GM12878 (cell line): ENCODE results near the gene CA6. TPM values are rescaled to one million over a fixed set of nuclear protein-coding genes. Genes with fewer than 3 reads are reported as not detected.

ENCODE experiments used
- ATAC-seq: fragments of 200-7000 bp; cut with Tn5 transposase; 3 replicates; pipeline ENCODE4 v1.9.1; 2020; ENCODE audit warnings: mild to moderate bottlenecking, moderate library complexity
- BruUV-seq: library from RNA; stranded (reverse); fragments of 400-500 nt; replicated peaks from 2 replicates; lab custom pipeline; 2021; lab: Mats Ljungman, UMichigan
- CTCF ChIA-PET: fragments of 300-600 bp; sonication (Branson Sonifier 250); formaldehyde crosslinking; extraction: SDS; loops from one replicate; lab custom pipeline; 2021; ENCODE audit warnings: inconsistent platforms; lab: Yijun Ruan, JAX
- POLR2A ChIA-PET: fragments of 350-600 bp; formaldehyde crosslinking; extraction: SDS; loops from one replicate; lab custom pipeline; 2021; ENCODE audit warnings: inconsistent platforms; lab: Charles Lee
- RAD21 ChIA-PET: fragments of 300-600 bp; sonication (Branson Sonifier 250); formaldehyde crosslinking; loops from one replicate; lab custom pipeline; 2023; ENCODE audit warnings: antibody characterized with exemption; ENCODE audit not compliant: unreplicated experiment; lab: Charles Lee
- SMC1A ChIA-PET: fragments of 300-600 bp; sonication (Branson Sonifier 250); formaldehyde crosslinking; loops from one replicate; lab custom pipeline; 2023; ENCODE audit not compliant: unreplicated experiment, uncharacterized antibody; lab: Charles Lee
- DNase-seq: peaks from one replicate; pipeline ENCODE4 v3.0.0-alpha.2; 2011; ENCODE audit warnings: low read depth, low spot score
- FAIRE-seq: peaks from 3 replicates; lab custom pipeline; 2011; peaks lifted over from hg19 to GRCh38; lab: Jason Lieb, UNC
- H2AFZ ChIP-seq: 2 replicates; pipeline ENCODE4 v1.6.0; 2011; ENCODE audit warnings: low read depth, low read length, control low read depth; ENCODE audit not compliant: control insufficient read depth
- H3K27ac ChIP-seq: 2 replicates; pipeline ENCODE4 v1.5.1; 2011; ENCODE audit warnings: control low read depth; ENCODE audit not compliant: control insufficient read depth, insufficient read depth
- H3K27me3 ChIP-seq, 2 experiments: replicated peaks in 1 of 2; 2 replicates each; pipeline versions ENCODE4 v1.6.0 to v1.6.1; 2011; ENCODE audit warnings: low read length in 1 of 2; ENCODE audit not compliant: control insufficient read depth in 2 of 2, insufficient read depth in 2 of 2
- H3K36me3 ChIP-seq, 2 experiments: 2 replicates each; pipeline ENCODE4 v1.5.1; 2011; ENCODE audit warnings: low read length in 1 of 2; ENCODE audit not compliant: control insufficient read depth in 2 of 2, insufficient read depth in 2 of 2
- H3K4me1 ChIP-seq: 2 replicates; pipeline ENCODE4 v1.6.1; 2011; ENCODE audit warnings: mild to moderate bottlenecking, low read length, moderate library complexity, mixed read lengths; ENCODE audit not compliant: control insufficient read depth, insufficient read depth
- H3K4me2 ChIP-seq: 2 replicates; pipeline ENCODE4 v1.6.0; 2011; ENCODE audit warnings: control low read depth; ENCODE audit not compliant: control insufficient read depth, insufficient read depth
- H3K4me3 ChIP-seq: fragments of 200-600 bp; sonication (generic); 2 replicates; pipeline ENCODE4 v1.5.1; 2016
- H3K79me2 ChIP-seq: 2 replicates; pipeline ENCODE4 v1.6.0; 2011; ENCODE audit warnings: low read length; ENCODE audit not compliant: control insufficient read depth, insufficient read depth
- H3K9ac ChIP-seq: 2 replicates; pipeline ENCODE4 v1.8.0; 2011; ENCODE audit warnings: low read length, control low read depth, mixed read lengths; ENCODE audit not compliant: control insufficient read depth, insufficient read depth
- H3K9me3 ChIP-seq: replicated peaks from 3 replicates; pipeline ENCODE4 v1.5.1; 2011; ENCODE audit warnings: mild to moderate bottlenecking, low read length; ENCODE audit not compliant: control insufficient read depth, insufficient read depth
- H4K20me1 ChIP-seq: 2 replicates; pipeline ENCODE4 v1.6.0; 2011; ENCODE audit not compliant: control insufficient read depth, insufficient read depth
- BMI1 ChIP-seq: fragments of 450-650 bp; IDR thresholded peaks from 2 replicates; pipeline ENCODE4 v1.6.1; 2016; ENCODE audit warnings: mild to moderate bottlenecking, moderate library complexity, borderline replicate concordance
- CHD2 ChIP-seq: IDR thresholded peaks from 2 replicates; pipeline ENCODE4 v1.6.1; 2011; ENCODE audit warnings: low read depth, low read length, improper control_type of control experiment, borderline replicate concordance
- CREB1 ChIP-seq: IDR thresholded peaks from 2 replicates; pipeline ENCODE4 v1.6.1; 2012; ENCODE audit warnings: low read depth, mild to moderate bottlenecking, inconsistent platforms
- FOS ChIP-seq: IDR thresholded peaks from 3 replicates; pipeline ENCODE4 v1.6.1; 2011; ENCODE audit warnings: borderline replicate concordance; ENCODE audit not compliant: insufficient read length; ENCODE audit errors: extremely low read depth
- FOXK2 ChIP-seq: fragments of 450-650 bp; IDR thresholded peaks from 2 replicates; pipeline ENCODE4 v1.6.1; 2017; ENCODE audit warnings: mild to moderate bottlenecking, moderate library complexity
- MTA2 ChIP-seq: fragments of 450-650 bp; IDR thresholded peaks from 2 replicates; pipeline ENCODE4 v1.6.1; 2016; ENCODE audit warnings: low read depth, mild to moderate bottlenecking, moderate library complexity
- MYC ChIP-seq: IDR thresholded peaks from 2 replicates; pipeline ENCODE4 v1.6.1; 2011; ENCODE audit warnings: mild to moderate bottlenecking, low read length, moderate library complexity, inconsistent platforms; ENCODE audit not compliant: insufficient read depth, insufficient replicate concordance, insufficient read length, severe bottlenecking
- PML ChIP-seq: IDR thresholded peaks from 2 replicates; pipeline ENCODE4 v1.6.1; 2012; ENCODE audit warnings: low read length, inconsistent platforms
- RAD21 ChIP-seq: IDR thresholded peaks from 2 replicates; pipeline ENCODE4 v1.6.1; 2011; ENCODE audit warnings: mild to moderate bottlenecking, low read depth, low read length, moderate library complexity; ENCODE audit not compliant: insufficient read depth
- RELA ChIP-seq: fragments of 450-650 bp; IDR thresholded peaks from 2 replicates; pipeline ENCODE4 v1.8.0; 2014; ENCODE audit warnings: borderline replicate concordance; ENCODE audit not compliant: partially characterized antibody
- SMC3 ChIP-seq: IDR thresholded peaks from 2 replicates; pipeline ENCODE4 v1.6.1; 2011; ENCODE audit warnings: low read length, improper control_type of control experiment, borderline replicate concordance
- SRF ChIP-seq, 2 experiments: IDR thresholded peaks; 2 replicates each; pipeline ENCODE4 v1.6.1; 2011; ENCODE audit warnings: low read depth in 2 of 2, low read length in 2 of 2, mild to moderate bottlenecking in 1 of 2, moderate library complexity in 1 of 2
- STAT1 ChIP-seq: fragments of 450-650 bp; conservative IDR thresholded peaks from 2 replicates; pipeline ENCODE4 v1.6.1; 2014; ENCODE audit warnings: antibody characterized with exemption, mild to moderate bottlenecking
- STAT3 ChIP-seq: IDR thresholded peaks from 2 replicates; pipeline ENCODE4 v1.6.1; 2011; ENCODE audit warnings: low read depth, low read length, improper control_type of control experiment
- TBL1XR1 ChIP-seq: IDR thresholded peaks from 2 replicates; pipeline ENCODE4 v1.6.1; 2012; ENCODE audit warnings: low read depth, low read length, improper control_type of control experiment
- YBX1 ChIP-seq: fragments of 450-650 bp; IDR thresholded peaks from 2 replicates; pipeline ENCODE4 v1.6.1; 2016; ENCODE audit warnings: antibody characterized with exemption
- ZNF217 ChIP-seq: fragments of 450-650 bp; IDR thresholded peaks from 2 replicates; pipeline ENCODE4 v1.6.1; 2017; ENCODE audit warnings: antibody characterized with exemption, mild to moderate bottlenecking
- WGBS: methylation state at CpG from one replicate; pipeline ENCODE4 v1.1.6; 2016; ENCODE audit warnings: low lambda C conversion rate; ENCODE audit not compliant: insufficient replicate concordance, insufficient coverage; ENCODE audit errors: missing lambda C conversion rate; 5-methylcytosine and 5-hydroxymethylcytosine counted together
- in situ Hi-C: fragments of 300-500 bp; cut with MboI; formaldehyde crosslinking; loops from 9 replicates; pipeline ENCODE4 v1.14.3; 2018; ENCODE audit warnings: mixed read lengths
- intact Hi-C: fragments of 100-400 bp; cut with micrococcal nuclease; formaldehyde crosslinking; loops from one replicate; pipeline ENCODE4 v1.14.2; 2022; ENCODE audit not compliant: unreplicated experiment
- polyA plus RNA-seq, 11 experiments: library from polyadenylated mRNA; depleted of rRNA in 4 of 11; unstranded in 6 of 11; stranded (reverse) in 5 of 11; fragments of >200 nt; fragmentation: Nextera tagmentation in 4 of 11; fragmentation: Illumina TruSeq in 1 of 11; extraction: Ambion mirVana in 4 of 11; extraction: Trizol in 1 of 11; gene quantifications; 1 replicate in 1 of 11; 2 replicates in 10 of 11; pipeline versions ENCODE4 v1.2.1 to v1.2.3, GENCODE V29; 2011 to 2016; ENCODE audit warnings: inconsistent platforms in 2 of 11, missing spikeins in 2 of 11, low read depth in 1 of 11
- total RNA-seq, 4 experiments: library from RNA; depleted of rRNA in 3 of 4; stranded (reverse); fragments of >200 nt in 3 of 4; fragmentation: Illumina TruSeq in 1 of 4; extraction: Trizol in 1 of 4; gene quantifications; 2 replicates each; pipeline versions ENCODE4 v1.2.1 to v1.2.3, GENCODE V29; 2013 to 2021
- TF ChIP-seq, protein P1 (sequence below): fragments of 150-350 bp; IDR thresholded peaks from 2 replicates; pipeline ENCODE4 v1.6.1; 2014; ENCODE audit warnings: mild to moderate bottlenecking, low read depth, low read length
- TF ChIP-seq, protein P2 (sequence below): IDR thresholded peaks from 2 replicates; pipeline ENCODE4 v1.6.1; 2012; ENCODE audit warnings: low read length, inconsistent platforms
- TF ChIP-seq, protein P3 (sequence below): IDR thresholded peaks from 2 replicates; pipeline ENCODE4 v1.6.1; 2012; ENCODE audit warnings: low read depth, low read length, improper control_type of control experiment

The CA6 gene
- total and polyA plus RNA-seq, 10 of the 15 experiments (the other 5 are each of a cell fraction or from before 2014, with no cell fraction given), result not detected

DNA sequence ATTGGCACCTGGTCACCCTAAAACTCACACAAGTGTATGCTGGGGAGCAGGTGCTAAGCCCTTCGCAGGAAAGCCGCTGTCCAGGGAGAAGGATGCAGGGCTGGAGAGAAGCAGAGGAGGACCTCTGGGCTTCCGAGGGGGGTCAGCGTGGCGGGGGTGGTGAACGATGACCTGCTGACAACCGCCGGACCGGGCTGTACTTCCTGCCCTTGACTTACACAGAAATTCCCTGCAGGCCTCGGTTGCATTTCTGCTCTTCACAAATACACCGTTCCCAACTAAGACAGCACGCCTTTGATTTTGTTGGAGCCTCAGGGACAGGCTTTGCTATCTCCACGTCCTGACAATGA lies 42.9 kb downstream of the CA6 start:
- BruUV-seq, result no TSS peak
- no peaks in the 10 kb centered on the region for H3K27me3 ChIP-seq
- no peaks in the 10 kb centered on the region for H4K20me1 ChIP-seq
- TF ChIP-seq YBX1 (no peak), SRF (IDR thresholded peaks at IDR 0.05; ENCODE audit: low read depth in 2 of 2, low read length in 2 of 2) (no peak), MTA2 (no peak), RAD21 (no peak), ZNF217 (no peak), FOS (no peak), CREB1 (no peak), CHD2 (no peak), MYC (no peak), SMC3 (no peak), STAT1 (no peak), FOXK2 (no peak), RELA (no peak), STAT3 (no peak), BMI1 (no peak), PML (no peak), TBL1XR1 (no peak)
- TF ChIP-seq, protein P1, sequence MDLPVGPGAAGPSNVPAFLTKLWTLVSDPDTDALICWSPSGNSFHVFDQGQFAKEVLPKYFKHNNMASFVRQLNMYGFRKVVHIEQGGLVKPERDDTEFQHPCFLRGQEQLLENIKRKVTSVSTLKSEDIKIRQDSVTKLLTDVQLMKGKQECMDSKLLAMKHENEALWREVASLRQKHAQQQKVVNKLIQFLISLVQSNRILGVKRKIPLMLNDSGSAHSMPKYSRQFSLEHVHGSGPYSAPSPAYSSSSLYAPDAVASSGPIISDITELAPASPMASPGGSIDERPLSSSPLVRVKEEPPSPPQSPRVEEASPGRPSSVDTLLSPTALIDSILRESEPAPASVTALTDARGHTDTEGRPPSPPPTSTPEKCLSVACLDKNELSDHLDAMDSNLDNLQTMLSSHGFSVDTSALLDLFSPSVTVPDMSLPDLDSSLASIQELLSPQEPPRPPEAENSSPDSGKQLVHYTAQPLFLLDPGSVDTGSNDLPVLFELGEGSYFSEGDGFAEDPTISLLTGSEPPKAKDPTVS, result no peak
- TF ChIP-seq, protein P2, sequence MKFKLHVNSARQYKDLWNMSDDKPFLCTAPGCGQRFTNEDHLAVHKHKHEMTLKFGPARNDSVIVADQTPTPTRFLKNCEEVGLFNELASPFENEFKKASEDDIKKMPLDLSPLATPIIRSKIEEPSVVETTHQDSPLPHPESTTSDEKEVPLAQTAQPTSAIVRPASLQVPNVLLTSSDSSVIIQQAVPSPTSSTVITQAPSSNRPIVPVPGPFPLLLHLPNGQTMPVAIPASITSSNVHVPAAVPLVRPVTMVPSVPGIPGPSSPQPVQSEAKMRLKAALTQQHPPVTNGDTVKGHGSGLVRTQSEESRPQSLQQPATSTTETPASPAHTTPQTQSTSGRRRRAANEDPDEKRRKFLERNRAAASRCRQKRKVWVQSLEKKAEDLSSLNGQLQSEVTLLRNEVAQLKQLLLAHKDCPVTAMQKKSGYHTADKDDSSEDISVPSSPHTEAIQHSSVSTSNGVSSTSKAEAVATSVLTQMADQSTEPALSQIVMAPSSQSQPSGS, result no peak
- TF ChIP-seq, protein P3, sequence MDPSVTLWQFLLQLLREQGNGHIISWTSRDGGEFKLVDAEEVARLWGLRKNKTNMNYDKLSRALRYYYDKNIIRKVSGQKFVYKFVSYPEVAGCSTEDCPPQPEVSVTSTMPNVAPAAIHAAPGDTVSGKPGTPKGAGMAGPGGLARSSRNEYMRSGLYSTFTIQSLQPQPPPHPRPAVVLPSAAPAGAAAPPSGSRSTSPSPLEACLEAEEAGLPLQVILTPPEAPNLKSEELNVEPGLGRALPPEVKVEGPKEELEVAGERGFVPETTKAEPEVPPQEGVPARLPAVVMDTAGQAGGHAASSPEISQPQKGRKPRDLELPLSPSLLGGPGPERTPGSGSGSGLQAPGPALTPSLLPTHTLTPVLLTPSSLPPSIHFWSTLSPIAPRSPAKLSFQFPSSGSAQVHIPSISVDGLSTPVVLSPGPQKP, result no peak
- H3K9me3 ChIP-seq, result no peaks in the 10 kb centered on the region; the same call in 2 of the 3 replicates
- in situ Hi-C loops, result loop anchor here (5.0 kb wide), 1 partner anchor 71 kb away; no protein-coding TSS in a partner anchor
- no peak overlapping the region for H3K4me3 ChIP-seq
- 32% methylated on average over 13 of the region's 13 CpGs for WGBS
- no peak overlapping the region for H3K27ac ChIP-seq
- intact Hi-C loops, result loop anchor here (1.0 to 5.0 kb wide), 3 partner anchors 25 to 126 kb away; no protein-coding TSS in a partner anchor
- ChIA-PET SMC1A (interaction anchor here (1.6 kb wide), 1 partner anchor 71 kb away, joined by 8 read pairs; no protein-coding TSS in a partner anchor), POLR2A (no interaction called here), RAD21 (interaction anchor here (1.6 to 2.4 kb wide), 4 partner anchors 16 to 113 kb away, joined by 6 to 10 read pairs (median 6); no protein-coding TSS in a partner anchor), CTCF (interaction anchor here (1.0 to 3.2 kb wide), 12 partner anchors 8 to 140 kb away, joined by 3 to 37 read pairs (median 7); no protein-coding TSS in a partner anchor)
- no peak overlapping the region for H3K4me2 ChIP-seq
- H3K36me3 ChIP-seq, result no peaks in the 10 kb centered on the region
- FAIRE-seq (no peak), DNase-seq (no peak), ATAC-seq (no peak)
- no peaks in the 10 kb centered on the region for H3K79me2 ChIP-seq
- no peaks in the 10 kb centered on the region for H3K4me1 ChIP-seq
- H3K9ac ChIP-seq, result no peak overlapping the region
- H2AFZ ChIP-seq, result no peak overlapping the region
